A549 (cell line): ENCODE measurements around the gene EPHB1. TPM values are rescaled to one million over a fixed set of nuclear protein-coding genes. Genes with fewer than 3 reads are reported as not detected.

Experiments
- polyA plus RNA-seq, 4 experiments: library from polyadenylated mRNA; depleted of rRNA in 3 of 4; stranded (reverse); fragments of >200 nt; fragmentation: RNase III in 1 of 4; extraction: RNeasy Plus Mini Kit Qiagen cat#74134 plus additional on column Dnase treatment in 1 of 4; gene quantifications; 2 replicates in 3 of 4; 3 replicates in 1 of 4; pipeline ENCODE4 v1.2.3, GENCODE V29; 2011 to 2017
- small RNA-seq, 6 experiments: library from RNA; depleted of rRNA; stranded (forward); fragments of <200 nt; gene quantifications; one replicate each; pipeline ENCODE3, GENCODE V24; 2012

The EPHB1 gene
- polyA plus RNA-seq, 2 of the 4 experiments (the other 2 are of a cell fraction) = 0.18 to 0.21 TPM

Small RNA genes within 50 kb of the gene (small RNA-seq; reads per million reads assigned to genes)
- gene RNA5SP141 = 0 to 4.9 (median 0.16) reads per million in 6 experiments
- 0 reads per million in 6 experiments for gene RNU6-1174P

Other genes with a start within 250 kb of the EPHB1 start
- 0.04 and 0.07 TPM in 2 replicates for gene KY, start 144.2 kb upstream of the EPHB1 start, polyA plus RNA-seq (2011; rRNA removed)
- 0.05 TPM in 1 of 3 replicates, not detected in the others for gene KY, start 144.2 kb upstream of the EPHB1 start, polyA plus RNA-seq (2017; fragmentation: RNase III; extraction: RNeasy Plus Mini Kit Qiagen cat#74134 plus additional on column Dnase treatment)